GM12891 (cell line): ENCODE measurements around the gene KRT80.

Experiments used
- POLR2AphosphoS5 ChIP-seq: IDR thresholded peaks from 2 replicates; pipeline ENCODE4 v1.6.1; 2011; ENCODE audit warnings: low read depth, low read length, control low read depth
- POU2F2 ChIP-seq: IDR thresholded peaks from 2 replicates; pipeline ENCODE4 v1.6.1; 2011; ENCODE audit warnings: low read depth, mild to moderate bottlenecking, control low read depth, low read length, moderate library complexity
- TAF1 ChIP-seq: IDR thresholded peaks from 2 replicates; pipeline ENCODE4 v1.6.1; 2011; ENCODE audit warnings: low read depth, low read length, control low read depth

GRCh38 chr12:52183971-52184370, 7.8 kb downstream of the KRT80 start:
- TF ChIP-seq TAF1 = no peak
- no peak for TF ChIP-seq POU2F2
- TF ChIP-seq POLR2AphosphoS5 = no peak
